CD4-positive, alpha-beta T cell (primary cell): ENCODE measurements around the gene CFAP119. TPM values are rescaled to one million over a fixed set of nuclear protein-coding genes. Genes with fewer than 3 reads are reported as not detected.
A peak's percentile ranks its signal among the peaks of the same experiment; 100 is the strongest.

ENCODE experiments used
- ATAC-seq: fragments of 200-7000 bp; cut with Tn5 transposase; one replicate; pipeline ENCODE4 v1.10.0; 2022; ENCODE audit warnings: mild to moderate bottlenecking; ENCODE audit not compliant: poor library complexity
- CTCF ChIA-PET: fragments of 350-600 bp; sonication (Branson Sonifier 250); formaldehyde crosslinking; loops from one replicate; lab custom pipeline; 2021; ENCODE audit warnings: antibody characterized with exemption, inconsistent platforms; lab: Charles Lee
- POLR2A ChIA-PET: fragments of 350-600 bp; sonication (Branson Sonifier 250); formaldehyde crosslinking; loops from one replicate; lab custom pipeline; 2021; ENCODE audit warnings: antibody characterized with exemption, inconsistent platforms; lab: Charles Lee
- DNase-seq, 14 experiments: peaks; one replicate each; pipeline ENCODE4 v3.0.0-alpha.2; 2013 to 2020; ENCODE audit warnings: mixed read lengths in 2 of 14
- H3K27ac ChIP-seq, 2 donors: one replicate each; pipeline versions ENCODE4 v1.5.1 to v1.7.0; 2013; ENCODE audit warnings: low read length in 2 of 2, low read depth in 1 of 2, mild to moderate bottlenecking in 1 of 2
- H3K27me3 ChIP-seq, 2 experiments: 1 replicate in 1 of 2; 2 replicates in 1 of 2; pipeline versions ENCODE4 v1.6.1 to v1.7.0; 2013; ENCODE audit warnings: low read length in 2 of 2, control low read depth in 1 of 2, mild to moderate bottlenecking in 1 of 2, moderate library complexity in 1 of 2; ENCODE audit not compliant: insufficient read depth in 2 of 2, control insufficient read depth in 1 of 2
- H3K36me3 ChIP-seq: one replicate; pipeline ENCODE4 v1.6.1; 2013; ENCODE audit warnings: low read length, control low read depth; ENCODE audit not compliant: insufficient read depth
- H3K4me1 ChIP-seq: one replicate; pipeline ENCODE4 v1.6.1; 2013; ENCODE audit warnings: low read length, control low read depth; ENCODE audit not compliant: insufficient read depth
- H3K4me3 ChIP-seq: one replicate; pipeline ENCODE4 v1.5.1; 2013; ENCODE audit warnings: mild to moderate bottlenecking, low read length, moderate library complexity
- H3K9me3 ChIP-seq, 2 experiments: 1 replicate in 1 of 2; 2 replicates in 1 of 2; pipeline versions ENCODE4 v1.6.1 to v1.7.0; 2013; ENCODE audit warnings: low read length in 2 of 2, mild to moderate bottlenecking in 2 of 2, control low read depth in 1 of 2, moderate library complexity in 1 of 2; ENCODE audit not compliant: control insufficient read depth in 1 of 2, insufficient read depth in 1 of 2
- H3K27ac Mint-ChIP-seq: one replicate; pipeline ENCODE4 v1.8.0; 2020; ENCODE audit warnings: mixed read lengths
- H3K27me3 Mint-ChIP-seq: one replicate; pipeline ENCODE4 v1.8.0; 2021; ENCODE audit warnings: mixed read lengths
- H3K36me3 Mint-ChIP-seq: one replicate; pipeline ENCODE4 v1.8.0; 2021; ENCODE audit warnings: low read depth, mixed read lengths
- H3K4me1 Mint-ChIP-seq: one replicate; pipeline ENCODE4 v1.8.0; 2021; ENCODE audit warnings: low read depth, mixed read lengths
- H3K4me3 Mint-ChIP-seq: one replicate; pipeline ENCODE4 v1.8.0; 2020; ENCODE audit warnings: mild to moderate bottlenecking, mixed read lengths
- H3K9me3 Mint-ChIP-seq: one replicate; pipeline ENCODE4 v1.8.0; 2020; ENCODE audit warnings: mixed read lengths
- CTCF ChIP-seq: fragments of 200-600 bp; IDR thresholded peaks from one replicate; pipeline ENCODE4 v1.8.0; 2022; ENCODE audit warnings: antibody characterized with exemption, mild to moderate bottlenecking
- intact Hi-C, 2 experiments: fragments of 100-400 bp; cut with DNase I in 1 of 2; cut with micrococcal nuclease in 1 of 2; formaldehyde crosslinking; loops; one replicate each; pipeline versions ENCODE4 v1.15.1 to v1.9.0; 2023 to 2025; cut with DNase I, micrococcal nuclease
- total RNA-seq, 174 experiments: library from RNA in 2 of 174; stranded (reverse) in 2 of 174; gene quantifications; one replicate each; pipeline ENCODE4 v1.2.3 and lab custom pipeline; 2021 to 2026

CFAP119 gene
- total RNA-seq, 2 experiments from 2014 or later: 1.7 to 2.2 TPM

DNA sequence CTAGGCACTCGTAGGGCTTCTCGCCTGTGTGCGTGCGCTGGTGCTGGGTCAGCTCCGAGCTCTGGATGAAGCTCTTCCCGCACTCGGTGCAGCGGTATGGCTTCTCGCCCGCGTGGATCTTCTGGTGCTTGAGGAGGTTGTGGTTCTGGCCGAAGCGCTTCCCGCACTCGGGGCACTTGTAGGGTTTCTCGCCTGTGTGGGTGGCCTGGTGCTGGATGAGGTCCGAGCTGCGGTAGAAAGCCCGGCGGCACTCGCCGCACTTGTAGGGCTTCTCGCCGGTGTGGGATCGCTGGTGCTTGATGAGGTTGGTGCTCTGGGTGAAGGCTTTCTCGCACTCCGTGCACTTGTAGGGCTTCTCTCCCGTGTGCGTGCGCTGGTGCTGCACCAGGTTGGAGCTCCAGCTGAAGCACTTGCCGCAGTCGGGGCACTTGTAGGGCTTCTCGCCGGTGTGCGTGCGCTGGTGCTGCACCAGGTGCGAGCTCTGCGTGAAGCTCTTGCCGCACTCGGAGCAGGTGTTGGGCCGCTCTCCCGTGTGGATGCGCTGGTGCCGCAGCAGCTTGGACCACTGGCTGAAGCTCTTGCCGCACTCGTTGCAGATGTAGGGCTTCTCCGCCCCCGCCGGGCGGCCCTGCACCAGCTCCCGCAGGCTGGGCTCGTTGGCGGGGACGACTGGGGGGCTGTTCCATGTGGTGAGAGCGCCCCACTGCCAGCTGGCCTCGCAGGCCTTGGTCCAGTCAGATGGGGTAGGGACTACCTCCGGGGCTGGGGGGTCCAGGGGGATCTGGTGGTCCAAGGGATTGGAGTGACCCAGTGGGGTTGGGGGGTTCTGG is 21.6 kb upstream of the CFAP119 start:
- Histone ChIP-seq H3K27me3 (peaks cover 7 to 17% of the 10 kb centered on the region in 2 experiments), H3K4me3 (no peak overlapping the region), H3K4me1 (peaks cover 20% of the 10 kb centered on the region), H3K9me3 (no peaks in the 10 kb centered on the region), H3K27ac (no peak overlapping the region), H3K36me3 (no peaks in the 10 kb centered on the region)
- H3K4me3 Mint-ChIP-seq: no peak overlapping the region
- intact Hi-C loops: no loop called here
- ChIA-PET CTCF (interaction anchor here (1.1 kb wide), 1 partner anchor 185 kb away, joined by 3 read pairs; no protein-coding TSS in a partner anchor), POLR2A (interaction anchor here (0.5 kb wide), 1 partner anchor 684 kb away, joined by 5 read pairs; no protein-coding TSS in a partner anchor)
- ATAC-seq (no peak), DNase-seq (peak in 1 of 14 experiments; percentile 16)
- no peak overlapping the region for H3K27ac Mint-ChIP-seq
- no peak for TF ChIP-seq CTCF
- peaks cover 5% of the 10 kb centered on the region for H3K27me3 Mint-ChIP-seq
- no peaks in the 10 kb centered on the region for H3K36me3 Mint-ChIP-seq
- no peaks in the 10 kb centered on the region for H3K9me3 Mint-ChIP-seq
- peaks cover 21% of the 10 kb centered on the region for H3K4me1 Mint-ChIP-seq

- ChIA-PET POLR2A (interaction anchor here (0.5 kb wide), 1 partner anchor 683 kb away, joined by 5 read pairs; no protein-coding TSS in a partner anchor), CTCF (interaction anchor here (1.1 kb wide), 1 partner anchor 184 kb away, joined by 3 read pairs; no protein-coding TSS in a partner anchor)
- Mint-ChIP-seq H3K4me1 (peaks cover 16% of the 10 kb centered on the region), H3K27ac (no peak overlapping the region), H3K4me3 (no peak overlapping the region), H3K9me3 (no peaks in the 10 kb centered on the region), H3K36me3 (no peaks in the 10 kb centered on the region), H3K27me3 (peaks cover under 1% of the 10 kb centered on the region)
- Histone ChIP-seq H3K36me3 (no peaks in the 10 kb centered on the region), H3K4me3 (no peak overlapping the region), H3K27ac (no peak overlapping the region), H3K9me3 (no peaks in the 10 kb centered on the region), H3K27me3 (peaks cover 5 to 14% of the 10 kb centered on the region in 2 experiments), H3K4me1 (peaks cover 17% of the 10 kb centered on the region)
- no peak for ATAC-seq
- DNase-seq: peak in 1 of 14 experiments; percentile 23
- intact Hi-C loops: no loop called here
- no peak for TF ChIP-seq CTCF
Measured at GRCh38 chr16:30782486-30783279, 20.8 kb upstream of the CFAP119 start.

GRCh38 chr16:30780549-30780948 is 18.7 kb upstream of the CFAP119 start:
- H3K4me3 Mint-ChIP-seq: no peak overlapping the region
- Histone ChIP-seq H3K9me3 (no peaks in the 10 kb centered on the region), H3K27me3 (no peaks in the 10 kb centered on the region), H3K4me3 (no peak overlapping the region), H3K4me1 (peaks cover 11% of the 10 kb centered on the region), H3K27ac (no peak overlapping the region), H3K36me3 (no peaks in the 10 kb centered on the region)
- ChIA-PET CTCF (interaction anchor here (0.6 kb wide), 1 partner anchor 31 kb away, joined by 3 read pairs; no protein-coding TSS in a partner anchor), POLR2A (no interaction called here)
- peaks cover 19% of the 10 kb centered on the region for H3K4me1 Mint-ChIP-seq
- DNase-seq (no peak), ATAC-seq (no peak)
- H3K27me3 Mint-ChIP-seq: peaks cover 8% of the 10 kb centered on the region
- intact Hi-C loops: no loop called here
- no peak for TF ChIP-seq CTCF
- no peaks in the 10 kb centered on the region for H3K9me3 Mint-ChIP-seq
- no peaks in the 10 kb centered on the region for H3K36me3 Mint-ChIP-seq
- H3K27ac Mint-ChIP-seq: no peak overlapping the region
